ENCODE results near the gene ACTA2. TPM values are rescaled to one million over a fixed set of nuclear protein-coding genes. Genes with fewer than 3 reads are reported as not detected.

The ACTA2 gene
- total and polyA plus RNA-seq, 2 donors (not counting 1 experiment from before 2014, with no cell fraction given): 78.4 to 2,788 TPM

GRCh38 chr10:88974446-88975376 is 22.1 kb upstream of the ACTA2 start:
- Histone ChIP-seq H3K4me1 (ENCODE audit: control insufficient read depth, extremely low read depth, insufficient read depth, low read length) (peaks cover 11% of the 10 kb centered on the region), H3K4me2 (ENCODE audit: extremely low read depth, insufficient read depth, low read length) (peak overlapping the region; percentile 94), H3K27ac (ENCODE audit: insufficient read depth, low read length) (peak overlapping the region; percentile 57), H2AFZ (ENCODE audit: low read length) (peak overlapping the region; percentile 14), H3K4me3 (replicated peaks in 1 of 4; ENCODE audit: control extremely low read depth in 1 of 4, insufficient read depth in 1 of 4, low read depth in 3 of 4, low read length in 4 of 4) (peak overlapping the region; percentile 41 to 77 (median 53)), H4K20me1 (ENCODE audit: control insufficient read depth, extremely low read depth, insufficient read depth, low read length) (no peaks in the 10 kb centered on the region), H3K27me3 (ENCODE audit: control insufficient read depth, insufficient read depth, low read length) (no peaks in the 10 kb centered on the region), H3K36me3 (ENCODE audit: control insufficient read depth, insufficient read depth, low read length) (no peaks in the 10 kb centered on the region), H3K9me3 (ENCODE audit: control insufficient read depth, insufficient read depth, low read depth, low read length) (no peaks in the 10 kb centered on the region), H3K79me2 (ENCODE audit: control insufficient read depth, insufficient read depth, low read length) (peaks cover 5% of the 10 kb centered on the region), H3K9ac (ENCODE audit: insufficient read depth, low read length) (no peak overlapping the region)
- TF ChIP-seq CTCF (conservative IDR thresholded peaks at IDR 0.05 in 1 of 2, IDR thresholded peaks at IDR 0.05 in 1 of 2; ENCODE audit: low read depth in 1 of 2, low read length in 2 of 2): no peak
- no peak for TF ChIP-seq EZH2 (IDR thresholded peaks at IDR 0.05; ENCODE audit: low read length, missing control alignments)
- peak in 1 of 2 donors; percentile 60 for DNase-seq (ENCODE audit: low read depth in 2 of 2)

- Histone ChIP-seq H3K36me3 (ENCODE audit: control insufficient read depth, insufficient read depth, low read length) (no peaks in the 10 kb centered on the region), H3K4me3 (replicated peaks in 1 of 4; ENCODE audit: control extremely low read depth in 1 of 4, insufficient read depth in 1 of 4, low read depth in 3 of 4, low read length in 4 of 4) (no peak overlapping the region), H3K9me3 (ENCODE audit: control insufficient read depth, insufficient read depth, low read depth, low read length) (no peaks in the 10 kb centered on the region), H4K20me1 (ENCODE audit: control insufficient read depth, extremely low read depth, insufficient read depth, low read length) (no peaks in the 10 kb centered on the region), H3K4me2 (ENCODE audit: extremely low read depth, insufficient read depth, low read length) (peak overlapping the region; percentile 94), H3K9ac (ENCODE audit: insufficient read depth, low read length) (no peak overlapping the region), H3K4me1 (ENCODE audit: control insufficient read depth, extremely low read depth, insufficient read depth, low read length) (peaks cover 7% of the 10 kb centered on the region), H2AFZ (ENCODE audit: low read length) (no peak overlapping the region), H3K27ac (ENCODE audit: insufficient read depth, low read length) (no peak overlapping the region), H3K27me3 (ENCODE audit: control insufficient read depth, insufficient read depth, low read length) (no peaks in the 10 kb centered on the region), H3K79me2 (ENCODE audit: control insufficient read depth, insufficient read depth, low read length) (peaks cover 5% of the 10 kb centered on the region)
- DNase-seq (ENCODE audit: low read depth in 2 of 2): peak; percentile 50 to 64
- TF ChIP-seq CTCF (conservative IDR thresholded peaks at IDR 0.05 in 1 of 2, IDR thresholded peaks at IDR 0.05 in 1 of 2; ENCODE audit: low read depth in 1 of 2, low read length in 2 of 2): no peak
- TF ChIP-seq EZH2 (IDR thresholded peaks at IDR 0.05; ENCODE audit: low read length, missing control alignments): no peak
These were observed 21.4 kb upstream of the ACTA2 start for GRCh38 chr10:88974012-88974411.

GRCh38 chr10:88971221-88972061 is 18.9 kb upstream of the ACTA2 start:
- H3K9me3 ChIP-seq (ENCODE audit: control insufficient read depth, insufficient read depth, low read depth, low read length): no peaks in the 10 kb centered on the region
- H3K27ac ChIP-seq (ENCODE audit: insufficient read depth, low read length): no peak overlapping the region
- no peaks in the 10 kb centered on the region for H3K27me3 ChIP-seq (ENCODE audit: control insufficient read depth, insufficient read depth, low read length)
- no peaks in the 10 kb centered on the region for H3K36me3 ChIP-seq (ENCODE audit: control insufficient read depth, insufficient read depth, low read length)
- H2AFZ ChIP-seq (ENCODE audit: low read length): no peak overlapping the region
- peak in 1 of 2 donors; percentile 72 for DNase-seq (ENCODE audit: low read depth in 2 of 2)
- H3K4me3 ChIP-seq (replicated peaks in 1 of 4; ENCODE audit: control extremely low read depth in 1 of 4, insufficient read depth in 1 of 4, low read depth in 3 of 4, low read length in 4 of 4): no peak overlapping the region
- H3K79me2 ChIP-seq (ENCODE audit: control insufficient read depth, insufficient read depth, low read length): peaks cover 3% of the 10 kb centered on the region
- H3K9ac ChIP-seq (ENCODE audit: insufficient read depth, low read length): no peak overlapping the region
- peak overlapping the region; percentile 44 for H3K4me2 ChIP-seq (ENCODE audit: extremely low read depth, insufficient read depth, low read length)
- H3K4me1 ChIP-seq (ENCODE audit: control insufficient read depth, extremely low read depth, insufficient read depth, low read length): peaks cover 7% of the 10 kb centered on the region
- H4K20me1 ChIP-seq (ENCODE audit: control insufficient read depth, extremely low read depth, insufficient read depth, low read length): no peaks in the 10 kb centered on the region
- no peak for TF ChIP-seq EZH2 (IDR thresholded peaks at IDR 0.05; ENCODE audit: low read length, missing control alignments)
- TF ChIP-seq CTCF (conservative IDR thresholded peaks at IDR 0.05 in 1 of 2, IDR thresholded peaks at IDR 0.05 in 1 of 2; ENCODE audit: low read depth in 1 of 2, low read length in 2 of 2): no peak

Data from fibroblast of lung (primary cell).